GM19468 (cell line): ENCODE data around the gene PTDSS2.
"Not testable (repeated sequence)": the region's sequence is repeated elsewhere in the genome, so short reads cannot be mapped to it uniquely, and the experiment has no call there.

Experiments
- ATAC-seq: cut with Tn5 transposase; IDR thresholded peaks from one replicate; pipeline ENCODE4 v1.9.1; 2021; ENCODE audit warnings: mild to moderate bottlenecking, moderate library complexity, moderate number of reproducible peaks; ENCODE audit not compliant: unreplicated experiment; ENCODE audit errors: extremely low read depth

Gene PTDSS2

GRCh38 chr11:462107-462890, 12.2 kb downstream of the PTDSS2 start:
- no peak for ATAC-seq

GRCh38 chr11:464316-464715, 14.2 kb downstream of the PTDSS2 start:
- ATAC-seq: no peak

GRCh38 chr11:465896-466530, 15.9 kb downstream of the PTDSS2 start:
- ATAC-seq: no peak

GRCh38 chr11:468036-468435, 18.0 kb downstream of the PTDSS2 start:
- no peak for ATAC-seq

- no peak for ATAC-seq
These were observed 18.4 kb downstream of the PTDSS2 start for GRCh38 chr11:468493-468892.

GRCh38 chr11:469026-469683, 19.1 kb downstream of the PTDSS2 start:
- ATAC-seq: not testable (repeated sequence)

- ATAC-seq: no peak
These were observed 19.8 kb downstream of the PTDSS2 start for GRCh38 chr11:469684-470560.

GRCh38 chr11:471468-472145, 21.5 kb downstream of the PTDSS2 start:
- no peak for ATAC-seq

- no peak for ATAC-seq
These were observed 22.2 kb downstream of the PTDSS2 start for GRCh38 chr11:472272-472671.

GRCh38 chr11:472816-473215, 22.7 kb downstream of the PTDSS2 start:
- ATAC-seq: no peak

GRCh38 chr11:473415-473814, 23.3 kb downstream of the PTDSS2 start:
- no peak for ATAC-seq

GRCh38 chr11:473962-474785, 24.1 kb downstream of the PTDSS2 start:
- ATAC-seq: no peak

GRCh38 chr11:474914-475506, 24.9 kb downstream of the PTDSS2 start:
- no peak for ATAC-seq

- no peak for ATAC-seq
These were observed 25.9 kb downstream of the PTDSS2 start for GRCh38 chr11:475941-476340.

- no peak for ATAC-seq
These were observed 26.3 kb downstream of the PTDSS2 start for GRCh38 chr11:476416-476815.

- no peak for ATAC-seq
These were observed 27.1 kb downstream of the PTDSS2 start for GRCh38 chr11:477052-477715.

GRCh38 chr11:479311-479710, 29.2 kb downstream of the PTDSS2 start:
- no peak for ATAC-seq

- ATAC-seq: no peak
These were observed 34.5 kb downstream of the PTDSS2 start for GRCh38 chr11:484616-485015.
